Tibial artery (tissue), 4 donors: ENCODE measurements around the gene UBE2G2.

Source experiments
- DNase-seq, 2 donors: peaks; one replicate each; pipeline ENCODE4 v3.0.0-alpha.2; 2019
- H3K27ac ChIP-seq, 2 donors: fragments of 200-600 bp; sonication (generic) in 1 of 2; 1 replicate in 1 of 2; 2 replicates in 1 of 2; pipeline ENCODE4 v1.5.1; 2018 to 2019; ENCODE audit warnings: mild to moderate bottlenecking in 1 of 2
- H3K27me3 ChIP-seq, 2 donors: fragments of 200-600 bp; sonication (generic) in 1 of 2; one replicate each; pipeline versions ENCODE4 v1.5.1 to v1.6.0; 2016 to 2019
- H3K36me3 ChIP-seq, 3 donors: fragments of 200-600 bp; sonication (generic) in 2 of 3; one replicate each; pipeline ENCODE4 v1.5.1; 2016 to 2019; ENCODE audit warnings: mild to moderate bottlenecking in 2 of 3
- H3K4me1 ChIP-seq, 4 donors: fragments of 200-600 bp; sonication (generic) in 2 of 4; 1 replicate in 3 of 4; 2 replicates in 1 of 4; pipeline ENCODE4 v1.5.1; 2016 to 2019
- H3K4me3 ChIP-seq, 2 donors: fragments of 200-600 bp; sonication (generic) in 1 of 2; 1 replicate in 1 of 2; 2 replicates in 1 of 2; pipeline ENCODE4 v1.5.1; 2018 to 2019; ENCODE audit warnings: mild to moderate bottlenecking in 2 of 2
- H3K9me3 ChIP-seq, 3 donors: fragments of 200-600 bp; sonication (generic) in 1 of 3; one replicate each; pipeline ENCODE4 v1.5.1; 2016 to 2019
- intact Hi-C: fragments of 100-400 bp; cut with DNase I; formaldehyde crosslinking; loops from one replicate; pipeline ENCODE4 v1.15.0; 2023; ENCODE audit warnings: low total_unique reads
- TF ChIP-seq, protein P1 (sequence below), 2 experiments: fragments of 200-600 bp in 1 of 2; fragments of 450-650 bp in 1 of 2; IDR thresholded peaks; one replicate each; pipeline ENCODE4 v1.5.1; 2017 to 2019; ENCODE audit warnings: antibody characterized with exemption in 2 of 2, mild to moderate bottlenecking in 1 of 2, moderate library complexity in 1 of 2

The UBE2G2 gene

DNA sequence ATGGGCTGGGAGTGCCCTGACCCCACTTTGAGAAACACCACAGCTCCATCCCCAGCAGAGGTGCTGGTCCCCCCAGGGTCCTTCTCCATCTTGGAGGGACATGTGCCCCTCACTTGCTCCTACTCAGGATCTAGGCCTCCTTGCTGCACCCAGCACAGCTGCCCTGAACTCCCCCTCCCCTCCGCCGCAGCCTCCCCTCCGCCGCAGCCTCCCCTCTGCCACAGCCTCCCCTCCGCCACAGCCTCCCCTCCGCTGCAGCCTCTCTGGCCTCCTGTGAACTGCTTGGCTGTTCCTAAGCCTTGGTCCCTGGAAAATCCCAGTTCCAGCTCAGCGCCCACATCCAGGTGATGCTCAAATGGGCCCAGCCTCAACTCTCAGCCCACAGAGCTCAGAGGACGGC lies 74.3 kb downstream of the UBE2G2 start:
- H3K27me3 ChIP-seq = peaks cover 0 to 74% of the 10 kb centered on the region in 2 donors
- DNase-seq = no peak

DNA sequence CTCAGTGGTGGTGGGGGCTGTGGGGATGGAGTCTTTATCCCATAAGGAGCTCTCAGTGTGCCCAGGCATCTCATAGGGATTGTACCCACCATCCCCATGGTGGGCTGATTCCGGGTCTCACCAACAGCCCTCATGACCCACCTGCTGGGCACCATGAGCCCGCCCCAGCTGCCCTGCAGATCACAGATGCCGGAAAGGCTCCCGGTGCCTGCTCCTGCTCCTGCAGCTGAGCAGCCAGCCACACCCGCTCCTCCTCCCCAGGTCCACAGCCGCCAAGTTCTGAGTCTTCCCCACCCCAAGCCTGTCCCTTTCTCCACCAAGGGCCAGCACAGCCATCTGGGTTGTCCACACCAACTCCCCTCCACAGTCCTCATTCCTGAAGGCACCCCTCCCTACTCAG lies 74.8 kb downstream of the UBE2G2 start:
- no peaks in the 10 kb centered on the region for H3K36me3 ChIP-seq
- intact Hi-C loops = no loop called here
- DNase-seq = no peak
- H3K27ac ChIP-seq = no peak overlapping the region
- H3K4me1 ChIP-seq = peaks cover 0 to 8% (median 6%) of the 10 kb centered on the region in 4 donors
- no peak overlapping the region for H3K4me3 ChIP-seq
- peaks cover 0 to 71% of the 10 kb centered on the region in 2 donors for H3K27me3 ChIP-seq
- TF ChIP-seq, protein P1, sequence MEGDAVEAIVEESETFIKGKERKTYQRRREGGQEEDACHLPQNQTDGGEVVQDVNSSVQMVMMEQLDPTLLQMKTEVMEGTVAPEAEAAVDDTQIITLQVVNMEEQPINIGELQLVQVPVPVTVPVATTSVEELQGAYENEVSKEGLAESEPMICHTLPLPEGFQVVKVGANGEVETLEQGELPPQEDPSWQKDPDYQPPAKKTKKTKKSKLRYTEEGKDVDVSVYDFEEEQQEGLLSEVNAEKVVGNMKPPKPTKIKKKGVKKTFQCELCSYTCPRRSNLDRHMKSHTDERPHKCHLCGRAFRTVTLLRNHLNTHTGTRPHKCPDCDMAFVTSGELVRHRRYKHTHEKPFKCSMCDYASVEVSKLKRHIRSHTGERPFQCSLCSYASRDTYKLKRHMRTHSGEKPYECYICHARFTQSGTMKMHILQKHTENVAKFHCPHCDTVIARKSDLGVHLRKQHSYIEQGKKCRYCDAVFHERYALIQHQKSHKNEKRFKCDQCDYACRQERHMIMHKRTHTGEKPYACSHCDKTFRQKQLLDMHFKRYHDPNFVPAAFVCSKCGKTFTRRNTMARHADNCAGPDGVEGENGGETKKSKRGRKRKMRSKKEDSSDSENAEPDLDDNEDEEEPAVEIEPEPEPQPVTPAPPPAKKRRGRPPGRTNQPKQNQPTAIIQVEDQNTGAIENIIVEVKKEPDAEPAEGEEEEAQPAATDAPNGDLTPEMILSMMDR (IDR thresholded peaks at IDR 0.05) = no peak
- H3K9me3 ChIP-seq = no peaks in the 10 kb centered on the region

More for the DNA sequence above, 74.3 kb downstream of the UBE2G2 start:
- no peaks in the 10 kb centered on the region for H3K9me3 ChIP-seq
- H3K4me3 ChIP-seq = no peak overlapping the region
- intact Hi-C loops = no loop called here
- H3K36me3 ChIP-seq = no peaks in the 10 kb centered on the region
- H3K27ac ChIP-seq = no peak overlapping the region
- peaks cover 0 to 8% (median 6%) of the 10 kb centered on the region in 4 donors for H3K4me1 ChIP-seq
- TF ChIP-seq, protein P1 (IDR thresholded peaks at IDR 0.05) = no peak

DNA sequence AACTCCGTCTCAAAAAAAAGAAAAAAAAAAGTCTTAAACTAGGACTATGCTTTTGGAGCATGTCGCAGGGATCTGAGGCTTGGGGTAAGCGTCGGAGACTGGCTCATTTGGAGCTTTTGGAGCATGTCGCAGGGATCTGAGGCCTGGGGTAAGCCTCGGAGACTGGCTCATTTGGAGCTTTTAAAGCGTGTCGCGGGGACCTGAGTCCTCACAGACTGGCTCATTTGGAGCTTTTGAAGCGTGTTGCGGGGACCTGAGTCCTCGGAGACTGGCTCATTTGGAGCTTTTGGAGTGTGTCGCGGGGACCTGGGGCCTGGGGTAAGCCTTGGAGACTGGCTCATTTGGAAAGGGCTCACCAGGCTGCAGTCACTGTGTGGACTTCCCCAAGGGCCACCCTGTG lies 76.7 kb downstream of the UBE2G2 start:
- peaks cover 0 to 79% of the 10 kb centered on the region in 2 donors for H3K27me3 ChIP-seq
- H3K36me3 ChIP-seq = no peaks in the 10 kb centered on the region
- H3K9me3 ChIP-seq = no peaks in the 10 kb centered on the region
- no peak overlapping the region for H3K4me3 ChIP-seq
- intact Hi-C loops = no loop called here
- DNase-seq = no peak
- H3K27ac ChIP-seq = no peak overlapping the region
- TF ChIP-seq, protein P1 (IDR thresholded peaks at IDR 0.05) = no peak
- H3K4me1 ChIP-seq = peaks cover 0 to 8% (median 6%) of the 10 kb centered on the region in 4 donors

DNA sequence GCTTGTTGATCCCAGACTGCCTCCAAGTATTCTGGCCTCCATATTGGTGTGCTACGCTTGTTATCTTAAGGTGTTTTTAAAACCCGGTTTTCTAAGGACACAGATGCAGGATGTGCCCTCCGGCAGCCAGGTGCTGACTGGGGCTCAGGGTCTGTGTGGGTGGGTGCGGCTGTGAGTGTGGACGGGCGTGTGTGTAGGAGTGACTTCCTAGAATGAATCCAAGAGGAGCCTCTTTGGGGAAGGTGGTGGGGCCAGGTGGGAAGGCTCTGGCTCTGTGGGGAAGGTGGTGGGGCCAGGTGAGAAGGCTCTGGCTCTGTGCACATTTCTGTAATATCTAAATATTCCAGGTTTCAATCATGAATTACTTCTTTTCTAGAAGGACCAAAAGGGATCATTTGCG lies 77.4 kb downstream of the UBE2G2 start:
- DNase-seq = no peak
- peaks cover 0 to 73% of the 10 kb centered on the region in 2 donors for H3K27me3 ChIP-seq
- H3K4me3 ChIP-seq = no peak overlapping the region
- TF ChIP-seq, protein P1 (IDR thresholded peaks at IDR 0.05) = no peak
- H3K9me3 ChIP-seq = no peaks in the 10 kb centered on the region
- H3K36me3 ChIP-seq = no peaks in the 10 kb centered on the region
- intact Hi-C loops = no loop called here
- no peak overlapping the region for H3K27ac ChIP-seq
- peaks cover 0 to 8% (median 6%) of the 10 kb centered on the region in 4 donors for H3K4me1 ChIP-seq

DNA sequence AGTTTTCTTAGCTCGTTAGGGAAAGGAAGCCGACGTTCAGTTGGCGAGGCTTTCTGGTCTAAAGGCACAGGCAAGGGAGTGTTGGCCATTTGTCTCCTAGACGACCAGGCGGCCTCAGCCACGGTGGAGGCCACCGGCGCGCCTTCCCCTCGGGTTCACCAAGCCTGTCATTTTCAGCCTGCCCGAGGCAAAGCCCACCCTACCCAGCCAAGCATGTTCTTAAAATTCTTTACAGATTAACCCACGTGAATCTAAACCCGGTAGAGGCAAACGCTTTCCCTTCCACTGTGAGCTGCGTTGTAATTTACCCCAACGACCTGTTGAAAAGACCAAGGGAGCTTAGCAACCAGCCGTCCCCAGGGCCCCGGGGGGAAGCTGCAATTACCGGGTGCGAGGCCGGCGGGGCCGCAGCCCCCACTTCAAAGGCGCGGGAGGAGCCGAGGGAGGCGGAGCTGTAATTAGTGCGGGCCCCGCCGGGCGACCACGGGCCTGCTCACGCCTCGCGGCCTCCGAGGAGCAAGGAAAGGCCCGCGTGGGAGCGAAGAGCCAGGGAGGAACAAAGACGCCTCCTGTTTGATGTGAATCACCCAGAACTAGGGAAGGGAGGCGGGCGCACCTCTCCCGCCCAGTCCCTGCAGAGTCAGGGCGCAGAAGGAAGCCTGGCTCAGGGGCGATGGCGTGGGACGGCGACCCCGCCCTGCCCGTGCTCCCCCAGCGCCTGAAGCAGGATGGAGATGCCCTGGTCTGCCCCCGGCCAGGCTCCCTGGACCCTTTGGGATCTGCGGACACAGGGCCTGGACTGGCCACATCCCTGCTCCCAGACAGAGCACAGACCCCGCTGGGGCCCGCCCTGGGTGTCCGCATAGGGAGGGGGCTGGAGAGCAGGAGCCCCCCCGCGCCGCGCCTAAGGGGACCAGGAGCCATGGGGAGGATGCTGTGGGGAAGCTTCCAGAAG lies 78.2 kb downstream of the UBE2G2 start:
- no peaks in the 10 kb centered on the region for H3K36me3 ChIP-seq
- H3K4me1 ChIP-seq = peaks cover 0 to 8% (median 6%) of the 10 kb centered on the region in 4 donors
- no peak overlapping the region for H3K27ac ChIP-seq
- peaks cover 0 to 78% of the 10 kb centered on the region in 2 donors for H3K27me3 ChIP-seq
- intact Hi-C loops = no loop called here
- H3K4me3 ChIP-seq = no peak overlapping the region
- TF ChIP-seq, protein P1 (IDR thresholded peaks at IDR 0.05) = no peak
- H3K9me3 ChIP-seq = no peaks in the 10 kb centered on the region
- no peak for DNase-seq
